Ascending aorta (tissue), 2 donors: ENCODE results near the gene USP35. TPM values are rescaled to one million over a fixed set of nuclear protein-coding genes. Genes with fewer than 3 reads are reported as not detected.

Experiments used
- DNase-seq, 2 donors: peaks; one replicate each; pipeline ENCODE4 v3.0.0-alpha.2; 2019; ENCODE audit warnings: low spot score in 2 of 2
- H3K27ac ChIP-seq, 2 donors: fragments of 200-600 bp; sonication (generic); one replicate each; pipeline ENCODE4 v1.5.1; 2016 to 2017; ENCODE audit warnings: mild to moderate bottlenecking in 1 of 2
- H3K27me3 ChIP-seq: fragments of 200-600 bp; sonication (generic); one replicate; pipeline ENCODE4 v1.5.1; 2017
- H3K36me3 ChIP-seq, 2 donors: fragments of 200-600 bp; sonication (generic); one replicate each; pipeline ENCODE4 v1.5.1; 2016
- H3K4me1 ChIP-seq, 2 donors: fragments of 200-600 bp; sonication (generic); one replicate each; pipeline ENCODE4 v1.5.1; 2016 to 2017; ENCODE audit warnings: mild to moderate bottlenecking in 1 of 2
- H3K4me3 ChIP-seq, 2 donors: fragments of 200-600 bp; sonication (generic); one replicate each; pipeline ENCODE4 v1.5.1; 2016 to 2017; ENCODE audit warnings: mild to moderate bottlenecking in 1 of 2
- H3K9me3 ChIP-seq, 2 donors: fragments of 200-600 bp; sonication (generic); one replicate each; pipeline ENCODE4 v1.5.1; 2016
- intact Hi-C: fragments of 100-400 bp; cut with DNase I; formaldehyde crosslinking; loops from one replicate; pipeline ENCODE4 v1.15.1; 2023
- total RNA-seq: library from RNA; depleted of rRNA; stranded (reverse); fragments of >200 nt; gene quantifications from one replicate; pipeline ENCODE4 v1.1.0, GENCODE V29; 2016
- TF ChIP-seq, protein P1 (sequence below), 3 experiments: fragments of 200-600 bp in 2 of 3; fragments of 450-650 bp in 1 of 3; sonication (generic) in 2 of 3; IDR thresholded peaks; one replicate each; pipeline ENCODE4 v1.5.1; 2016 to 2019; ENCODE audit warnings: antibody characterized with exemption in 3 of 3, mild to moderate bottlenecking in 1 of 3, moderate library complexity in 1 of 3

The USP35 gene
- total RNA-seq, 1 donor from 2014 or later: 34.0 TPM

DNA sequence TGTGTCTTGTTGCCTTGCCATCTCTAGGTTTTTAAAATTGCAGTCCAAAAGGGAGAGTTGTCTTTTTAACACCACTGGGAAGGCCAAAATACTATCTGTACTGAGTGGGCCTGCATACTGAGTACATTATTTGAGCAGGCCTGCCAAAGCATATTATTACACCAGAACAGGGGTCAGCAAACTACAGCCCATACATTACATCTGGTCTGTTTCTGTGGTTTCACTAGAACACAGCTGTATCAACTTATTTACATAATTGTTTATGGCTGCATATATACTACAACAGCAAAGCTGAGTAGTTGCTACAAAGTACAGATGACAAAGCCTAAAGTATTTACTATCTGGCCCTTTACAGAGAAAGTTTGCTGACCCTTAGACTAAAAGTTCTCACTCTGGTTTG is 74.0 kb downstream of the USP35 start:
- intact Hi-C loops: no loop called here
- H3K36me3 ChIP-seq: no peaks in the 10 kb centered on the region
- peaks cover 0 to 17% of the 10 kb centered on the region in 2 donors for H3K4me1 ChIP-seq
- no peak for DNase-seq
- no peaks in the 10 kb centered on the region for H3K27me3 ChIP-seq
- H3K27ac ChIP-seq: peak overlapping the region in 1 of 2 donors; percentile 52
- H3K9me3 ChIP-seq: no peaks in the 10 kb centered on the region
- TF ChIP-seq, protein P1, sequence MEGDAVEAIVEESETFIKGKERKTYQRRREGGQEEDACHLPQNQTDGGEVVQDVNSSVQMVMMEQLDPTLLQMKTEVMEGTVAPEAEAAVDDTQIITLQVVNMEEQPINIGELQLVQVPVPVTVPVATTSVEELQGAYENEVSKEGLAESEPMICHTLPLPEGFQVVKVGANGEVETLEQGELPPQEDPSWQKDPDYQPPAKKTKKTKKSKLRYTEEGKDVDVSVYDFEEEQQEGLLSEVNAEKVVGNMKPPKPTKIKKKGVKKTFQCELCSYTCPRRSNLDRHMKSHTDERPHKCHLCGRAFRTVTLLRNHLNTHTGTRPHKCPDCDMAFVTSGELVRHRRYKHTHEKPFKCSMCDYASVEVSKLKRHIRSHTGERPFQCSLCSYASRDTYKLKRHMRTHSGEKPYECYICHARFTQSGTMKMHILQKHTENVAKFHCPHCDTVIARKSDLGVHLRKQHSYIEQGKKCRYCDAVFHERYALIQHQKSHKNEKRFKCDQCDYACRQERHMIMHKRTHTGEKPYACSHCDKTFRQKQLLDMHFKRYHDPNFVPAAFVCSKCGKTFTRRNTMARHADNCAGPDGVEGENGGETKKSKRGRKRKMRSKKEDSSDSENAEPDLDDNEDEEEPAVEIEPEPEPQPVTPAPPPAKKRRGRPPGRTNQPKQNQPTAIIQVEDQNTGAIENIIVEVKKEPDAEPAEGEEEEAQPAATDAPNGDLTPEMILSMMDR (IDR thresholded peaks at IDR 0.05): no peak
- H3K4me3 ChIP-seq: no peak overlapping the region

Other genes starting within 250 kb of the USP35 start
- 10.7 TPM for gene INTS4, start 194.3 kb upstream of the USP35 start, total RNA-seq
- gene KCTD14, start 165.6 kb upstream of the USP35 start, total RNA-seq: 0.96 TPM
- not detected for gene THRSP, start 125.1 kb upstream of the USP35 start, total RNA-seq
- gene NDUFC2, start 109.1 kb upstream of the USP35 start, total RNA-seq: 112 TPM
- gene ALG8, start 49.3 kb upstream of the USP35 start, total RNA-seq: 27.0 TPM
- 30.7 TPM for gene KCTD21, start 293 bp upstream of the USP35 start, total RNA-seq
- 21.6 TPM for gene GAB2, start 228.9 kb downstream of the USP35 start, total RNA-seq